SU-DHL-6 (cell line): ENCODE results near the gene PEX12.

Source experiments
- CTCF ChIP-seq: fragments of 200-600 bp; sonication (generic); IDR thresholded peaks from one replicate; pipeline ENCODE4 v1.5.1; 2017; ENCODE audit warnings: antibody characterized with exemption, mild to moderate bottlenecking, low read length, moderate library complexity; ENCODE audit not compliant: insufficient read depth, poor library complexity, severe bottlenecking
- EZH2phosphoT487 ChIP-seq: fragments of 200-600 bp; sonication (generic), shearing (Covaris generic); conservative IDR thresholded peaks from 2 replicates; pipeline ENCODE4 v1.6.1; 2018; ENCODE audit warnings: mild to moderate bottlenecking, antibody characterized with exemption, low read length, moderate library complexity, mixed read lengths

- TF ChIP-seq EZH2phosphoT487 (no peak), CTCF (no peak)
Measured at GRCh38 chr17:35568561-35568960, 9.8 kb downstream of the PEX12 start.
